ENCODE data around the gene PRKCA.

Gene PRKCA

GRCh38 chr17:66655861-66656260 lies 353.4 kb downstream of the PRKCA start:
- no peak for TF ChIP-seq MYC (IDR thresholded peaks at IDR 0.05; ENCODE audit: low read depth, low read length)
- TF ChIP-seq, protein P1, sequence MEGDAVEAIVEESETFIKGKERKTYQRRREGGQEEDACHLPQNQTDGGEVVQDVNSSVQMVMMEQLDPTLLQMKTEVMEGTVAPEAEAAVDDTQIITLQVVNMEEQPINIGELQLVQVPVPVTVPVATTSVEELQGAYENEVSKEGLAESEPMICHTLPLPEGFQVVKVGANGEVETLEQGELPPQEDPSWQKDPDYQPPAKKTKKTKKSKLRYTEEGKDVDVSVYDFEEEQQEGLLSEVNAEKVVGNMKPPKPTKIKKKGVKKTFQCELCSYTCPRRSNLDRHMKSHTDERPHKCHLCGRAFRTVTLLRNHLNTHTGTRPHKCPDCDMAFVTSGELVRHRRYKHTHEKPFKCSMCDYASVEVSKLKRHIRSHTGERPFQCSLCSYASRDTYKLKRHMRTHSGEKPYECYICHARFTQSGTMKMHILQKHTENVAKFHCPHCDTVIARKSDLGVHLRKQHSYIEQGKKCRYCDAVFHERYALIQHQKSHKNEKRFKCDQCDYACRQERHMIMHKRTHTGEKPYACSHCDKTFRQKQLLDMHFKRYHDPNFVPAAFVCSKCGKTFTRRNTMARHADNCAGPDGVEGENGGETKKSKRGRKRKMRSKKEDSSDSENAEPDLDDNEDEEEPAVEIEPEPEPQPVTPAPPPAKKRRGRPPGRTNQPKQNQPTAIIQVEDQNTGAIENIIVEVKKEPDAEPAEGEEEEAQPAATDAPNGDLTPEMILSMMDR (IDR thresholded peaks at IDR 0.05; ENCODE audit: low read depth, low read length) = no peak
- DNase-seq (ENCODE audit: low read depth) = peak; percentile 51
- no peak overlapping the region for H3K4me3 ChIP-seq (ENCODE audit: low read depth, low read length)

GRCh38 chr17:66661411-66662256 lies 359.2 kb downstream of the PRKCA start:
- DNase-seq (ENCODE audit: low read depth) = peak; percentile 48
- H3K4me3 ChIP-seq (ENCODE audit: low read depth, low read length) = no peak overlapping the region
- TF ChIP-seq MAX (IDR thresholded peaks at IDR 0.05; ENCODE audit: low read depth, low read length) = no peak
- TF ChIP-seq POLR2A (IDR thresholded peaks at IDR 0.05; ENCODE audit: extremely low read depth, insufficient read length) = no peak
- TF ChIP-seq, protein P1 (IDR thresholded peaks at IDR 0.05; ENCODE audit: low read depth, low read length) = no peak
- no peak for TF ChIP-seq MYC (IDR thresholded peaks at IDR 0.05; ENCODE audit: low read depth, low read length)

- DNase-seq (ENCODE audit: low read depth) = no peak
- H3K4me3 ChIP-seq (ENCODE audit: low read depth, low read length) = no peak overlapping the region
- no peak for TF ChIP-seq MYC (IDR thresholded peaks at IDR 0.05; ENCODE audit: low read depth, low read length)
These were observed 360.1 kb downstream of the PRKCA start for GRCh38 chr17:66662496-66662895.

DNA sequence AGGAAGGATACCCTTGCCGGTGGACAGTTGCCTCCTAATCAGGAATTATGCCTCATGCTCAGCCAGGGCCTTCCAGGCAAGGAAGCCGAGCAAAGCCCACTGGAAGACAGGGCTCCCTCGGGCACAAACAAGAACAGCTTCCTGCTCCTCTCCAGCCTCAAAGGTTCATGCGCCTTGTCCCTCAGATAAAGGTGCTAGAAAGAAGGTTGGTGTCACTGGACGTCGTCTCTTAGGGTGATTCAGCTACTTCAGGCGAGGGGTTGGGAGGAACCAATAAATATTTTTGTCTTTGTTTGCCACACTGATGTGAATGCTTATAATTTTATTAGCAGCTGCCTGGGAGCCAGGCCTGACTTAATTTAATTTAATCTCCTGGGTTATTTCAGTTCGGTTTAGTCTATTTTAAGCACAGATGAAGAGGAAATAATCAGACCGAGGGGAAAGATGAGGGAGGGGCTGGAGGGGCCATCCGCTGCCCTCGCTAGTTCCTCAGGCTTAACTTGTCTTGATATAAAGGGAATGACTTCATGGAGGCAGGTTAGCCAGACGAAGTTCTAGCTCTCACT lies 360.7 kb downstream of the PRKCA start:
- TF ChIP-seq MYC (IDR thresholded peaks at IDR 0.05; ENCODE audit: low read depth, low read length) = no peak
- no peak for TF ChIP-seq MAX (IDR thresholded peaks at IDR 0.05; ENCODE audit: low read depth, low read length)
- TF ChIP-seq, protein P1 (IDR thresholded peaks at IDR 0.05; ENCODE audit: low read depth, low read length) = no peak
- TF ChIP-seq POLR2A (IDR thresholded peaks at IDR 0.05; ENCODE audit: extremely low read depth, insufficient read length) = no peak
- no peak for DNase-seq (ENCODE audit: low read depth)
- no peak overlapping the region for H3K4me3 ChIP-seq (ENCODE audit: low read depth, low read length)

- DNase-seq (ENCODE audit: low read depth) = no peak
- no peak overlapping the region for H3K4me3 ChIP-seq (ENCODE audit: low read depth, low read length)
- TF ChIP-seq POLR2A (IDR thresholded peaks at IDR 0.05; ENCODE audit: extremely low read depth, insufficient read length) = no peak
- TF ChIP-seq, protein P1 (IDR thresholded peaks at IDR 0.05; ENCODE audit: low read depth, low read length) = no peak
- TF ChIP-seq MYC (IDR thresholded peaks at IDR 0.05; ENCODE audit: low read depth, low read length) = no peak
- TF ChIP-seq MAX (IDR thresholded peaks at IDR 0.05; ENCODE audit: low read depth, low read length) = no peak
These were observed 361.9 kb downstream of the PRKCA start for GRCh38 chr17:66664336-66664735.

- TF ChIP-seq POLR2A (IDR thresholded peaks at IDR 0.05; ENCODE audit: extremely low read depth, insufficient read length) (no peak), MYC (IDR thresholded peaks at IDR 0.05; ENCODE audit: low read depth, low read length) (no peak), MAX (IDR thresholded peaks at IDR 0.05; ENCODE audit: low read depth, low read length) (no peak)
- TF ChIP-seq, protein P1 (IDR thresholded peaks at IDR 0.05; ENCODE audit: low read depth, low read length) = no peak
- no peak overlapping the region for H3K4me3 ChIP-seq (ENCODE audit: low read depth, low read length)
- DNase-seq (ENCODE audit: low read depth) = no peak
These were observed 362.8 kb downstream of the PRKCA start for GRCh38 chr17:66665194-66665593.

Measured in NB4 (cell line).